ENCODE results near the gene FRMD4A. TPM values are rescaled to one million over a fixed set of nuclear protein-coding genes. Genes with fewer than 3 reads are reported as not detected.
A peak's percentile ranks its signal among the peaks of the same experiment; 100 is the strongest.

Gene FRMD4A
- total RNA-seq, 1 donor from 2014 or later = 9.6 TPM

- no peak for ATAC-seq
Observed at GRCh38 chr10:13693783-13694700, 636.7 kb downstream of the FRMD4A start.

- ATAC-seq = peak; percentile 95
Observed at GRCh38 chr10:13690281-13690825, 640.4 kb downstream of the FRMD4A start.

GRCh38 chr10:13686331-13686752 is 644.4 kb downstream of the FRMD4A start:
- ATAC-seq = peak; percentile 51

- no peak for ATAC-seq
Observed at GRCh38 chr10:13685885-13686284, 644.8 kb downstream of the FRMD4A start.

- no peak for ATAC-seq
Observed at GRCh38 chr10:13684806-13685482, 645.8 kb downstream of the FRMD4A start.

- no peak for ATAC-seq
Observed at GRCh38 chr10:13684252-13684791, 646.4 kb downstream of the FRMD4A start.

- ATAC-seq = no peak
Observed at GRCh38 chr10:13683017-13683416, 647.7 kb downstream of the FRMD4A start.

GRCh38 chr10:13681960-13682359 is 648.8 kb downstream of the FRMD4A start:
- ATAC-seq = no peak

- ATAC-seq = no peak
Observed at GRCh38 chr10:13681528-13681927, 649.2 kb downstream of the FRMD4A start.

GRCh38 chr10:13681095-13681494 is 649.6 kb downstream of the FRMD4A start:
- peak; percentile 85 for ATAC-seq

- ATAC-seq = no peak
Observed at GRCh38 chr10:13678101-13678843, 652.5 kb downstream of the FRMD4A start.

GRCh38 chr10:13674645-13675588 is 655.8 kb downstream of the FRMD4A start:
- no peak for ATAC-seq

- no peak for ATAC-seq
Observed at GRCh38 chr10:13673156-13673555, 657.6 kb downstream of the FRMD4A start.

- ATAC-seq = no peak
Observed at GRCh38 chr10:13672548-13672947, 658.2 kb downstream of the FRMD4A start.

- ATAC-seq = no peak
Observed at GRCh38 chr10:13671904-13672303, 658.8 kb downstream of the FRMD4A start.

GRCh38 chr10:13670311-13670710 is 660.4 kb downstream of the FRMD4A start:
- ATAC-seq = peak; percentile 83

GRCh38 chr10:13669901-13670300 is 660.8 kb downstream of the FRMD4A start:
- ATAC-seq = no peak

GRCh38 chr10:13669182-13669855 is 661.4 kb downstream of the FRMD4A start:
- ATAC-seq = no peak

GRCh38 chr10:13668126-13668525 is 662.6 kb downstream of the FRMD4A start:
- ATAC-seq = no peak

- no peak for ATAC-seq
Observed at GRCh38 chr10:13665516-13666262, 665.0 kb downstream of the FRMD4A start.
